GM12873 (cell line): Measurements from ENCODE around the gene PLCB4.

Experiments
- TF ChIP-seq, protein P1 (sequence below): IDR thresholded peaks from 2 replicates; pipeline ENCODE4 v1.5.1; 2012; ENCODE audit warnings: low read depth, mild to moderate bottlenecking, moderate library complexity, low read length, control low read depth; ENCODE audit not compliant: insufficient read depth; ENCODE audit errors: missing control alignments

Gene PLCB4

DNA sequence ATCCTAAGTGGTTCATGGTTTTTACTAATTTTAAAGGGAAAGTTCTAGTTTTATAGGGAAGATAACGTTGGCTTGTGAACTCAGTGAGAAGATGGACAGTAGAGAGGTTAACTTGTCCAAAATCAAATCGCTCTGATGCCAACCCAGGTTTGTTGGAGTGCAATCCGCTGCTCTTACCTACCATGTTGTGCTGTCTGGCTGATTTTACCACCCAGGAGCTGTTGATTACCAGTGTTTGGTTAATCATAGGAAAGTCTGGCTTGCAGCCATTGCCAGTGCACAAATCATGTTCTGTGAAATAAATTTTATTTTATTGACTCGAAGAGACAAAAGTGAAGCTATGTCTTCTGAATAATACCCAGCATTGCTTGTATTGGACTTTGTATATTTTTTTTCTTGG, 92.4 kb downstream of the PLCB4 start:
- TF ChIP-seq, protein P1, sequence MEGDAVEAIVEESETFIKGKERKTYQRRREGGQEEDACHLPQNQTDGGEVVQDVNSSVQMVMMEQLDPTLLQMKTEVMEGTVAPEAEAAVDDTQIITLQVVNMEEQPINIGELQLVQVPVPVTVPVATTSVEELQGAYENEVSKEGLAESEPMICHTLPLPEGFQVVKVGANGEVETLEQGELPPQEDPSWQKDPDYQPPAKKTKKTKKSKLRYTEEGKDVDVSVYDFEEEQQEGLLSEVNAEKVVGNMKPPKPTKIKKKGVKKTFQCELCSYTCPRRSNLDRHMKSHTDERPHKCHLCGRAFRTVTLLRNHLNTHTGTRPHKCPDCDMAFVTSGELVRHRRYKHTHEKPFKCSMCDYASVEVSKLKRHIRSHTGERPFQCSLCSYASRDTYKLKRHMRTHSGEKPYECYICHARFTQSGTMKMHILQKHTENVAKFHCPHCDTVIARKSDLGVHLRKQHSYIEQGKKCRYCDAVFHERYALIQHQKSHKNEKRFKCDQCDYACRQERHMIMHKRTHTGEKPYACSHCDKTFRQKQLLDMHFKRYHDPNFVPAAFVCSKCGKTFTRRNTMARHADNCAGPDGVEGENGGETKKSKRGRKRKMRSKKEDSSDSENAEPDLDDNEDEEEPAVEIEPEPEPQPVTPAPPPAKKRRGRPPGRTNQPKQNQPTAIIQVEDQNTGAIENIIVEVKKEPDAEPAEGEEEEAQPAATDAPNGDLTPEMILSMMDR, result no peak

GRCh38 chr20:9163251-9163650, 94.4 kb downstream of the PLCB4 start:
- TF ChIP-seq, protein P1, result no peak

- TF ChIP-seq, protein P1, result no peak
Measured at GRCh38 chr20:9163995-9164394, 95.1 kb downstream of the PLCB4 start.

GRCh38 chr20:9165261-9165660, 96.4 kb downstream of the PLCB4 start:
- TF ChIP-seq, protein P1, result no peak

- TF ChIP-seq, protein P1, result no peak
Measured at GRCh38 chr20:9166153-9166780, 97.4 kb downstream of the PLCB4 start.

DNA sequence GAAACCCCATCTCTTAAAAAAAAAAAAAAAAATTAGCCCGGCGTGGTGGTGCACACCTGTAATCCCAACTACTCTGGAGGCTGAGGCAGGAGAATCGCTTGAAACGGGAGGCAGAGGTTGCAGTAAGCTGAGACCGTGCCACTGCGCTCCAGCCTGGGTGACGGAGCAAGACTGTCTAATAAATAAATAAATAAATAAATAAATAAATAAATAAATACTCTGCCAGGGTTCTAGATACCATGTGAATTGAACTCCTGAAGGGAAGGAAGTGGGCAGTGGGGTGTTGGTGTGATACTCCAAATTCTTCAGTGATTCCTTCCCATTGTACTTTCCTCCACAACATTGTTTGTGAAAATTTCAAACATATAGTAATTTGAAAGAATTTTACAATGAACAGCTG, 100.5 kb downstream of the PLCB4 start:
- TF ChIP-seq, protein P1, result no peak

DNA sequence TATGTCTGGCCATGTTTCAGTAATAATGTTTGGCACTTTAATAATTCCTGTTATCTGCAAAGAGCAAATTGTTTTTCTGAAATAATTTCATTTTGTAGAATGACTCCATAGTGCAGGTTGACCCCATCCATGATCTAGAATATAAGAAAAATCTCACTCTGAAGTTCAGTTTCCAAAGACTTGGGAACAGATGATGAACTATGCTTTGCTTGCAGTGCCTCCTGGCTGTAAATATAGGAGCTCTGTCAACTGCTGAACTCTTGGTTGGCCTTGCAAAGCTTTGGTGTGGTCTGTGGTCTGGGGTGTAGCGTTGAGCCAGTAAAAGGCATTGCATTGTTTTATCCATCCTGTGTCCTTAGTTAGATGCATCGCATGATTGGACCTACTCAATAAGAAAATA, 104.0 kb downstream of the PLCB4 start:
- TF ChIP-seq, protein P1, result no peak
